Activated CD4-positive, CD25-positive, alpha-beta regulatory T cell treated with anti-CD3 and anti-CD28 coated beads, Interleukin-2, amount 50 U/mL, for 24 hours (primary cell): Measurements from ENCODE around the gene RBM17.
A peak's percentile ranks its signal among the peaks of the same experiment; 100 is the strongest.
"Not testable (repeated sequence)": the region's sequence is repeated elsewhere in the genome, so short reads cannot be mapped to it uniquely, and the experiment has no call there.

Experiments used
- ATAC-seq, 2 donors: fragments of 150-1000 bp; cut with Tn5 transposase; one replicate each; pipeline ENCODE4 v1.10.0; 2021; ENCODE audit warnings: mild to moderate bottlenecking in 1 of 2, moderate library complexity in 1 of 2

The RBM17 gene

DNA sequence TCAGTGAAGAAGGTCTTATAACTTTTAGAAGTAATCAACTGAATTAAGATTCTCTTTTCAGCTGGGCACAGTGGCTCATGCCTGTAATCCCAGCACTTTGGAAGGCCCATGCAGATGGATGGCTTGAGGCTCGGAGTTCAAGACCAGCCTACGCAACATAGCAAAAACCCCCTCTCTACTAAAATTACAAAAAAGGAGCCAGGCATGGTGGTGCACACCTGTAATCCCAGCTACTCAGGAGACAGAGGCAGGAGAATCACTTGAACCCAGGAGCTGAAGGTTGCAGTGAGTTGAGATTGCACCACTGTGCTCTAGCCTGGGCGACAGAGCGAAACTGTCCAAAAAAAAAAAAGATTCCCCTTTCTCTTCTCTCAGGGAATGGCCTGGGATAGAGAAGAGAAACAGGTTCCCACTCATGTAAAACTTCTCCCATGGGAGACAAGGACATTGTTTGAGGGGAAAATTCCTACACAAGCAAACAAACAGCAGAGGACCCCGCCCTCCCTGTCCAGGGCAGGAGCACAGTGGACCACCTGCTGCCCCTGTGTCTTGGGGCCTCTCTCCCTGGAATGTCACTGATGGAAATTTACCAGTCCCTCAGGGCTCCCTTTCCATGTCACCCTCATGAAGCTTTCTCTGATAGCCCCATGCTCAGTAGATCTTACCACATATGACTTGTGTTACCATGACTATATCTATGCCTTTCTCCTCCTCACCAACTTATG, 32.3 kb upstream of the RBM17 start:
- no peak for ATAC-seq

DNA sequence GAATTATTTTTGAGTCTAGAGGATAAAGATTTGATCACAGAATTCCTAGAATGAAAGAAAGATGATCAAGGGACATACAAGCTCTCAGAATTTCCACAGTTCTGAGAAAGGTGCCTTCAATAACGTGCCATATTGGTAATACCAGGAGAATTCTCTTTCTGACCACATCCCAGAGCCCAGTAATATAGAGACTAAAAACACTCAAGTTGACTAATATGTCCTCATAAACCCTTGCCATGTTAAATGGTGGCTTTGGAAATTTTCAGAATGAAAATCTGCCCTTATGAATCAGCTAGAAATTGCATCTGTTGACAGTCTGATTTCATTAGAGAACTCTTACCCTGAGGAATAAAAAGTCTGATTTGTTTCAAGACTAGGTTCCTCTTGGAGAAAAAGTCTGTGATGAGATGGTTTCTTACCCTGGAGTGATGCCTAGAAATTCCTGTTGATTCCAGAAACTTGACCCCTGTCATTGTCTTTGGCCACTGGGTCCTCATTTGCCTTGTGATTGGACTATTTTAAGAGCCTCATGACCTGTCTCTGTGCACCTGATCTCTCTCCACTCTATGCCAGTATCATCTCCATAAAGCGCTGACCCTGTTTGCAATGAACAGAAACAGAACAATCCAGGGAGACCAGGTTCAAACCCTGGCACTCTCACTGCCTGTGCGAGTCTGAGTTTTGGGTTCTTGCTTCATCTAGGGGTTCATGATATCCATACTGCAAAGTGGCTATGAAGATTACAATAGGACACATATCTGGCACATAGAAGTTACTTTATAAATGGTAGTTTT, 30.0 kb upstream of the RBM17 start:
- peak; percentile 33 to 36 for ATAC-seq

DNA sequence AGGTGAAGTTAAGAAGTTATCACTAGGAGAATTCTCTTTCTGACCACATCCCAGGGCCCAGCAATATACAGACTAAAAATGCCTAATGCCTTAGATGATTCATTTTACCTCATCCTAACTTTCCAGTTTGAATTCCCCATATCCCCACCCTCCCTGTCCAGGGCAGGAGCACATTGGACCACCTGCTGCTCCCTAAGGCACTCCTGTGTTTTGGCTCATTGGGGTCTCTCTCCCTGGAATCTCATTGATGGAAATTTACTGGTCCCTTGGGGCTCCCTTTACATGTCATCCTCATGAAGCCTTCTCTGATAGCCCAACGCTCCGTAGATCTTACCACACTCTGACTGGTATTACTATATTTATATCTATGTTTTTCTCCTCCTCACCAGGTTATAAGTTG, 29.3 kb upstream of the RBM17 start:
- no peak for ATAC-seq

DNA sequence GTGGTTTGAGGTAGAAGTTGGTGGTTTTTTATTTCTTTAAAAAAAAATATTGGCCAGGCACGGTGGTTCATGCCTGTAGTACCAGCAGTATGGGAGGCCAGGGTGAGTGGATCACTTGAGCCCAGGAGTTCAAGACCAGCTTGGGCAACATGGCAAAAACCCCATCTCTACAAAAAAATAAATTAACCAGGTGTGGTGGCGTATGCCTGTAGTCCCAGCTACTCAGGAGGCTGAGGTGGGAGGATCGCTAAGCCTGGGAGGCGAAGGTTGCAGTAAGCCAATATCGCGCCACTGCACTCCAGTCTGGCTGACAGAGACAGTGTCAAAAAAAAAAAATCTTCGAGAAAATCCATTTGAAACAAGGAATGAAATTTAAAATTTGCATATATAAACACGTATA, 27.8 kb upstream of the RBM17 start:
- ATAC-seq = no peak

DNA sequence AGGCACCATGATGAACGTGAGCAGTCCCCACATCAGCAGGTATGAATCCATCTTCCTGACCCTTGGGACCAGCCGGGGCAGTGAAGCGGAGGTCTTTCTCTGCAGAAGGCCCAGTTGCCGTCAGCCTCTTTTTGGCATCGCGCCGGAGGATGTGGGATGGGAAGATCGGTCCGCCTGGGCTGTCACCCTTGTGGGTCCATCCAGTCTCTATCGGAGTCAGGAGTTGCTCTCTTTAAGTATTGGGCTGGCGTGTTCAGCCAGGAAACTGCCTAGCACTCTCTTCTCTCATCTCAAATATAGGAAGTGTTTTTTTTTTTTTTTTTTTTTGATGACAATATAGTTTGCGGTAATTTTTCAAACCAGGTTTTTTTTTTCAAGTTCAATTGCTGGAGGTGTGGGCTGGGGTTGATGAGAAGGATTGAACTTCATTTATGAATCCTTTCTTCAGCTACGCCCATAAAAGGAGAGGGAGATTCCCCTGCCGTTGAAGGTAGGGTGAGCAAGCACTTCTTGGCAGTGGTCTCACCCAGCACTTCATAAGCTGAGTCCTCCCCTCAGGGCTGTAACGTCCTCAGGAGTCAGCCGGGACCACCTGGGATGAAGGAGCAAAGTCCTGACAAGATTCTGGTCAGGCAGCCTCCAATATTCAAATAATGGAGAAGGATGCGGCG, 26.6 kb upstream of the RBM17 start, which contains the start of gene IL2RA:
Gene IL2RA, minus strand, starts transcription at position 267 of the 671 bp plus-strand sequence. Its CDS starts 216 bp downstream, at position 51.
- ATAC-seq = peak; percentile 62 to 67

DNA sequence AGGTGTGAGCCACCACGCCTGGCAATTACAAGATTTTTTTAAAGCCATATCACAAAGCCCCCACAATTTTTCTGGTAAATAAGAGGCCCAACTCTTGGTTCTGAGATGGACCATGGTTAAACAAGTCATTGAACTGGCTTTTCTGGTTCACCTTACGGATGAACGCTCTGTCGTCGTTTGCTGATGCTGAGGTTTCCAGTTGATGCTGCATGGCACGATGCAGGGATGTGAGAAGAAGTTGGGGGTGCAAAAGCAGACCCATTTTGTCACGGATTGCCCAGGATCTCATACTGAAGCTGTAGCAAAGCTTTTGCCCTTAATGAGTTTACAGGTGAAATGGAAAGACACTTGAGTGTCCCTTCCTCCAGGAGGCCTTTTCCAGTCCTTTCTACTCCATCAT, 24.7 kb upstream of the RBM17 start:
- ATAC-seq = no peak

DNA sequence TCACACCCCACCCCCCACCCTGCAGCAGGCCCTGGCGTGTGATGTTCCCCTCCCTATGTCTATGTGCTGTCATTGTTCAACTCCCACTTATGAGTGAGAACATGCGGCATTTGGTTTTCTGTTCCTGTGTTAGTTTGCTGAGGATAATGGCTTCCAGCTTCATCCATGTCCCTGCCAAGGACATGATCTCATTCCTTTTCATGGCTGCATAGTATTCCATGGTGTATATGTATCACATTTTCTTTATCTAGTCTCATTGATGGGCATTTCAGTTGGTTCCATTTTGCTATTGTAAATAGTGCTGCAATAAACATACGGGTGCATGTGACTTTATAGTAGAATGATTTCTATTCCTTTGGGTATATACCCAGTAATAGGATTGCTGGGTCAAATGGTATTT, 24.1 kb upstream of the RBM17 start:
- ATAC-seq = not testable (repeated sequence)

DNA sequence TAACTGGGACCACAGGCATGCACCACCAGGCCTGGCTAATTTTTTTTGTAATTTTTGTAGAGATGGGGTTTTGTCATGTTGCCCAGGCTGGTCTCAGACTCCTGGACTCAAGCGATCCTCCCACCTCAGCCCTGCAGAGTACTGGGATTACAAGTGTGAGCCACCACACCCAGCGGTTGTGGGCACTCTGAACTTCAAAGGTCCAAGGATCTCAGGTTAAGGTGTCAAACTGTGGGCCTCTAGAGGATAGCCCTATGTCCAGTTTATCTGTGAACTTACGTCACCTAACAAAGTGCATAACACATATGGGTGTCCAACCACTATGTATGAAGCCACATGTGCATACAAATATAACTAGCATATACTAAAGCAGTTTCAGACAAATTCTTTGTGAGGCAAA, 23.4 kb upstream of the RBM17 start:
- ATAC-seq = no peak

DNA sequence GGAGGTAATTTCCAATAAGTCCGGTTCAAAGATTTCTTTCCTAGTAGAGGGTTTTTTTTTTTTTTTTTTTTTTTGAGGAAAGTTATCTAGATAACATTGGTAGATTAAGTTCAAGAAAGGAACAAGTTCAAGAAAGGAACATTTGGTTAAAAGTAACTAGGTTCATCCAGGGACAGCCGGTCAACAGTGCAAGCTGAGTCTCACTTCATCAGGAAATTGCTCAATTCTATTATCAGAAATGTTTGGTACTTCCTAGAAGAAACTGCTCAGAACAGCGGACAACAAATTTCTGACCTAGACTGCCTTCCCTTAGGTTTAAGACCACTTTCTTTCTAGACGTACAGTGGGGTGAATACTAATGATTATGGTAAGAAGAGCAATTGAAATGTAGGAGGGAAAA, 23.0 kb upstream of the RBM17 start:
- no peak for ATAC-seq

DNA sequence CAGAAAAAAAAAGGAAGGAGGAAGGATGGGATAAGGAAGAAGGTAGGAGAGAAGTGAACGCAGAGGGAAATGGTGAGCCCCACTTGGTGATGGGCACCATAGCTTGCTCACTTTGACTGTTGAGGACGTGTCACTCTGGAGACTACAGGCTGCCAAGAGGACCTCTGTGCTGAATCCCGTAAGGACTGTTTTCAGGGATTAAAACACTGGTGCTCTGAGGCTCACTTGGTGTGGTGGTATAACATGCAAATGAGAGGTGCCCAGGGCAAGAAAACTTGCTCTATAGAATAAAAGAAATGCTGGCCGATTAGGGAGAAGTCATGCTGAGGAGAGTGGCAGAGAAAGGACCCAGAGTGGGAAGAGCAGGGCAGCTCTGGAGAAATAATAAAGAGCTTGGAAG, 21.4 kb upstream of the RBM17 start:
- ATAC-seq = no peak

DNA sequence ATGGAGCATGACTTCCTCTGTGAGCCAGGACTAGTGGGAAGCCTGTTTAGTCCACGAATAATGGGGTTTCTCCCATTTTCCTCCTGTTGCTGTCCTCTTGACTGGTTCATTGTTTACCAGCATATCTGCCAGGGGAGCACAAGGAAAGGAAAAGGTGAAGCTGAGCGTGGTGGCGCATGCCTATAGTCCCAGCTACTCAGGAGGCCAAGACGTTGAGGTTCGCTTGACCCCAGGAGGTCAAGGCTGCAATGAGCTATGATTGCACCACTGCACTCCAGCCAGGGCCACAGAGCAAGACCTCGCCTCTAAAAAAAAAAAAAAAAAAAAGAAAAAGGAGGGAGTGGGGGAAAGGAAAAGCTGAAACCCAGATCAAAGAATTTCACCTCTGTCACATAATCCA, 20.8 kb upstream of the RBM17 start:
- no peak for ATAC-seq

DNA sequence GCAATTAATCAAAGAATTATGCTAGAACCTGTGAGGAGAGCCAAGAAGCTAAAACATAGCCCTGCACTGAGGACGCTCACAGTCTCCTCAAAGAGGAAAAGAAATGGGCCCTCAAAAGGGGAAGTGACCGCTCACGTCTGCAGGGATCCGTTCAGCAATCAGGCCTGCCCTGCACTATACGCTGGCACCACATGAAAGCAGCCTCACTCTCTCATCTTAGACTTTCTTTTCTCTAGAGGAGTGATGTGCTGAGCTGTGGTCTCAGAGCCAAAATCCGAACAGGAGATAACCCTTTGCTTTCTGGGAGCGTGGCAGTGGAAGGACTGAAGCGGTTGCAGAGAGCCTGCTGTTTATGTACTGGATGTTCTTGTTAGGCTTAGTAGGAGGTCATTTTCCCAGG, 20.4 kb upstream of the RBM17 start:
- ATAC-seq = peak; percentile 8 to 14

DNA sequence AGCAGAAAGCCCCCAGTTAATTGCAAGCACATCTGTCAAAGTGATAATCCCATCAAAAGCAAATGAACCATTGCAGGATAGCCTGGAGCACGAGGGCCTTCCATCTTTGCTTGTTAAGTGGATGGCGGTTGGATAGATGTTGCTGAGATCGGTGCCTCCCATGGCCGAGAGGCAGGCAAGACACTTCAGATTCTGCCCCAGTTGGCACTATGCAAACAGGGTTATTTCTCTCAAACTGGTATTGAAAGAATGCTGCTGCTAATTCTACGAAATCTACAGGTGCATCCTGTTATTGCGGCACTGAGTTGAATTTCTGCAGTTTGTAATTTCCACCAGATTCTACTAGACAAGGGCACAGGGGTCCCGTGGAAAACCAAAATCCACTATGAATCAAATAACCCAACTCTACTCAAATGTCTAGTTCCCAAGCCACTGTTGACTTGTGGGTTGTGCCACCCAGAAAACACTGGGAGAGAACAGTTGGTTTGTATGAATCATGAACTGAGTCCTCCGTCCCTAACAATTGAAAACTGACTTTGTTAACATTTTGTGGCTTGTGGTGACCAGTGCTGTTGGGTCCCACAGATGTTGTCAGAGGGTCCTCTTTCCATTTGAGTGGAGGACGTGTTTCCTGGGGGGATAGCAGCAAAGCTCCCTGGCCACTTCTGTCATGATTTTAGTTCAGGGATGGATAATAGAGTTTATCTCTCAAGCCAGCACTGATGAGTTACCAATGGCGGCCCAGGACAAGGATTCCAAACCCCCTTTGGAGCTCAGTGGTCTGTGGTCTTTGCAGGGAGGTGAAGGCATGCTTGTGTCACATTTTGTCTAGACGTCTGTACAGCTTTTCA, 19.5 kb upstream of the RBM17 start:
- ATAC-seq = peak; percentile 23 to 25

DNA sequence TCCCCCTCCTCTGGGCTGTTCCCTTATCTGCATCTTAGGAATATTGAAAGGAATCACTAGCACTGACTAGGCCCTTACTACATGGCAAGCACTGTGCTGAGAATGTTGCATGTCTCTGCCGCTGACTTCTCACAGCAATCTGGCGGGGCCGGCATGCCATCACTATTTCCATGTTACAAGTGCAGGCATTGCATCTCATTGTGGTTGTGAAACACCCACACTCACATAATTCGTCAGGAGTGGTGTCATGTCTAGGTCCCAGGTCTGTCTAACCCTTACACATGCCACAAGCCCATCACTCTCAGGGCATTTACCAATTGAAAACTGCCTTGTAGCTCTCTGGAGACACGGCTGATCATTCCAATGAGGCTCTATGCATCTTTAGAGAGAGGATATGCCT, 18.2 kb upstream of the RBM17 start:
- peak; percentile 44 to 48 for ATAC-seq

DNA sequence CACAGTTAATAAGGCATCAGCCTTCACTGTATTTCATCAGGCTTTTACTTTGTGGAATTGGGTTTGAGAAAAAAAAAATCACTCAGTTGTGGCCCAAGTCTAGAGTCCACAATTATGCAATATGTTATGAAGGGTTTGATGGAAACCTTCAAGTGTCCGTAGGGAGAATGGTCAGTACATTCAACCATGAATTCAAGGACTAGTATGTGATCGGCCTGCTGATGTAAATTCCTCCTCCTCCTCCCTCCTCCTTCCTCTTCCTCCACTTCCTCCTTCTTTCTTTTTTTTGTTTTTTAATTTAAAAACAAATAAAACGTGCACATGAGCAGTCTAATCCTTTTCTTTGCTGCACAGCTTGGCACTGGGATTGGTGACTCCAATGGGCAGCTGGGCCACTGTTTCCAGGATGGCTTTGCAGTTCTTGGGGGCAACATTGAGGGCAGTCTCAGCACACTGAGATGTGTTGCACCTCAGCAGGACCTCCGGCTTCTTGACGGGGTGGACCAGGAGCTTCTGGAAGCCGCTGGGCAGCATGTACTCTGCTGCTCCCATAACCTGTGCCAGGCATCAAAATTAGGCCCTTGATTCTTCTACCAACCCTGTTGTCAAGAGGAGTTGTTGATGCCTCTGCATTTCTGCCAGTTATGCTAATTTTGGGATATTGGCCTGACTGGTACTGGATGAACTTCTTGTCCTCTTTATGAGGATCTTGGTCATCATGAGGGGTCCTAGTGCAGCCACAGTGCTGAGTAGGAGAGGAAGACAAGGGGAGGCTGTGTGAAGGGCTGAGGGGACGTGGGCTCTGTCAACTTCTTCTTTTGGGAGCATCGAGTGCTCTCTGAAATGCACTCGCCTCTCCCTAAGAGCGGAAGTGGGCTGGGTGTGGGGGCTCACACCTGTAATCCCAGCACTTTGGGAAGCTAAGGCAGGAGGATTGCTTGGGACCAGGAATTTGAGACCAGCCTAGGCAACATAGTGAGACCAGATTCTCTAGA, 17.4 kb upstream of the RBM17 start:
- ATAC-seq = no peak

DNA sequence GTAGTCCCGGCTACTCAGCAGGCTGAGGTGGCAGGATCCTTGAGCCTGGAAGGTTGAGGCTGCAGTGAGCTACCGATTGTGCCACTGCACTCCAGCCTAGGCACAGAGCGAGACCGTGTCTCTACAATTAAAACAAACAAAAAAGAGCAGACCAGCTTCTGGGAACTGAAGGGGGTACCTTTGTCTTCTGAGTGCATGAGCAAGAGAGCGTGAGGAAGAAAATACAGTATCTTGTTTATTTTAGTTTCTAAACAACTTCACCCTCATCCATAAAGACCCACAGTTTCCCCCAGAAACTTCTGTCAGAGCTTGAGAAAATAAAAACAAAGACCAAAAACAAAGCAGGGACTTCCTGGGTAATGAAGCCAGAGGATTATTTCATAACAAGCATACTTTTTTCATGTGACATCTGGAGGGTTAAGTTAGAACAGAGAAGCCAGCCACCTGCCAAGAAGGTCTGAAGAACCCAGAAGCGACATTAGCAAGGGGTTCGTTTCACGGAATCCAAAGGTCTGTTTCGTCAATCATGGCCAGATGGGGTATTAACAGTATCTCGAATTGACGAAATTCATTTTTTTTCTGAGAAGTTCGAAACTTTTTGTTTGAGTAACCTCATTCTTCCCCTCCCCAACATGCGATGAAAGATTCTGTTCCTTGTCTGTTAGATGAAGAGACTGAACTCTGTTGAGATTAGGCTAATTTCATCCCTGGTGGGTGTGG, 16.5 kb upstream of the RBM17 start:
- ATAC-seq = peak; percentile 59 to 64

DNA sequence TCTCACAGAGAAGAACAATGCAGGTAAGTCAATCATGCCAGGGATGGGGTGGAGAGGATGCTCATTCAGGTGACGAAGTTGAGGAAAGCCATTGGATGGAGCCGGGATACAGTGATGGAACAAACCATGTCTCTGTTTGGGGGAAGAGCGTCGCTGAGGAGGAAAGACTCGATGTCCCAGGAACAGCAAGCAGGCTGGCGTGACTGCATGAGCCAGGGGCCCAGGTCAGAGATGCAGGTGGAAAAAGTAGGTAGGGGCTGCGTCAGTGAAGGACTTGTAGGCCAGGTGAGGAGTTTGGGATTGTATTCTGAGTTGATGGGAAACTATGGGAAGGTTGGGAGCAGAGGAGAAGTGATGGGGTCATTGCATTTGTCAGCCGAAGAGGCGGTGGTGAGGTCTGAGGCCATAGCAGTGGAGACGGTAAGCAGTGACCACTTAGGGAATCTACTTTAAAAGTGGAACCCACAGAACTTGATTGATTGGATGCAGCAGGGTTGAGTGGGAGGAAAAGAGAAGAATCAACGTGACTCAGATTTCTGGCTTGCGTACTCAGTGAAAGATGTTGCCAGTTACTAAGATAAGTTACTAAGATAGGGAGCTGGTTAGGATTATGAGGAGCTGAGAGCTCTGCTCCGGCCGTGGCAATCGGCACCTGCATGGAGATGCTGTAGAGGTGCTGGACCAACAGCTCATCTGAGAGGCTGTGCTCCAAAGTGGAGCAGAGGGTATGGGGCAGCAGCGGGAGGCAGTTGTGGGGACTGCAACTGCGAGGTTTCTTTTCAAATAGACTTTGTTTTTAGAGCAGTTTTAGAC, 14.1 kb upstream of the RBM17 start:
- peak; percentile 18 to 22 for ATAC-seq

DNA sequence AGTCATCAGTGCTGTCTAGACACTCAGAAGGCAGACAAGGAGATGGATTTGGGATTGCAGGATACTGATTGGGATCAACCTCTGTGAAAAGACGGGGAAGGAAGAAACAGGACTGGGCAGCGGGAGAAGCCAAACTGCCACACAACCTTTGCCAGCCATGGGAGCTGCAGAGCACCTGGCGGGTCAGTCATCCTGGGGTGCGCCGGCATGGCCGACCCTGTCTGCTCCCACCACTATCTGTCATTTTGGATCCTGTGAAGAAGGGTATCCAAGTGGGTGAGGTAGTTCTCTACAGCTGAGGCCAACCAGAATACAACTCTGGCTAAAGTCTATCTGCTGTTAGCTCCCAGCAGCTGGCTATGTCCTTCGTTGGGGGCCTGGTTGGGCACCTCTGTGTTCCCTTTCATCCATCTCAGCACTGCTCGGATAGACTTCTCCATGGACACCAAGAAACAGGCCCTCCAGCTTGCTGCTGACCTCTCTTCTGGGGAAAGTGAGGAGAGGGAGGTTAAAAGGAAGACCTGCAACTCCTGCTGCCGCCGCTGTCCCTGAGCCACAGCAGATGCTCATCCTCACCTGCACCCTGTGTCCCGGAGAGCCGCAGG, 11.7 kb upstream of the RBM17 start:
- no peak for ATAC-seq

DNA sequence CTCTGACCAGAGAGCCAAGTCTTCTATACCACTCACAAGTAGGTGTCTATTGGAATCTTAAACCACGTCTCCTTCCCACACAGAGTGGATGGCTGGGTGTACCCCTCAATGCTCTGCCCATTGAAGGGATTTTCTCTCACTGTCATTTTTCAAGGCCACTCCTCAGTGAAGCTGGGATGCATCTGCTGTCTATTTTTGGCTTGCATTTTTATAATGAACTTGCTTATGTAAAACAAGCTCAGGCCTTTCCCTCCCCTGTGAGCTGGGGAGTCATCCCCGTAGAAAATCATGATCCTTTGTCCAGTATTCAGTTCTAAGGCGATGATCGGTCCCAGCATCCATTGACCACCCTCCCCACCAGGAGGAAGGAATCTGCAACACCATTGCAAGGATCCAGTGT, 9.8 kb upstream of the RBM17 start:
- ATAC-seq = no peak
